Measurements from ENCODE around the gene CCDC192.
"Not testable (repeated sequence)": the region's sequence is repeated elsewhere in the genome, so short reads cannot be mapped to it uniquely, and the experiment has no call there.

Gene CCDC192

GRCh38 chr5:127700237-127700766 is 2.9 kb upstream of the CCDC192 start:
- no peaks in the 10 kb centered on the region for H3K27me3 ChIP-seq (replicated peaks; ENCODE audit: control insufficient read depth, insufficient read depth, low read length)
- TF ChIP-seq CTCF (IDR thresholded peaks at IDR 0.05; ENCODE audit: insufficient read depth, low read length, poor library complexity, severe bottlenecking), result no peak
- no peak for DNase-seq (ENCODE audit: extremely low read depth, insufficient read length)
- no peaks in the 10 kb centered on the region for H3K36me3 ChIP-seq (ENCODE audit: control insufficient read depth, insufficient read depth, low read length)
- no peak overlapping the region for H3K4me3 ChIP-seq (replicated peaks; ENCODE audit: low read depth, low read length)

- Histone ChIP-seq H3K36me3 (ENCODE audit: control insufficient read depth, insufficient read depth, low read length) (no peaks in the 10 kb centered on the region), H3K27me3 (replicated peaks; ENCODE audit: control insufficient read depth, insufficient read depth, low read length) (no peaks in the 10 kb centered on the region), H3K4me3 (replicated peaks; ENCODE audit: low read depth, low read length) (no peak overlapping the region)
- no peak for DNase-seq (ENCODE audit: extremely low read depth, insufficient read length)
- no peak for TF ChIP-seq CTCF (IDR thresholded peaks at IDR 0.05; ENCODE audit: insufficient read depth, low read length, poor library complexity, severe bottlenecking)
Measured at GRCh38 chr5:127702434-127702833, 757 bp upstream of the CCDC192 start.

- Histone ChIP-seq H3K27me3 (replicated peaks; ENCODE audit: control insufficient read depth, insufficient read depth, low read length) (no peaks in the 10 kb centered on the region), H3K36me3 (ENCODE audit: control insufficient read depth, insufficient read depth, low read length) (no peaks in the 10 kb centered on the region), H3K4me3 (replicated peaks; ENCODE audit: low read depth, low read length) (no peak overlapping the region)
- no peak for DNase-seq (ENCODE audit: extremely low read depth, insufficient read length)
- TF ChIP-seq CTCF (IDR thresholded peaks at IDR 0.05; ENCODE audit: insufficient read depth, low read length, poor library complexity, severe bottlenecking), result no peak
Measured at GRCh38 chr5:127705120-127705892, 2.1 kb downstream of the CCDC192 start.

- Histone ChIP-seq H3K36me3 (ENCODE audit: control insufficient read depth, insufficient read depth, low read length) (no peaks in the 10 kb centered on the region), H3K27me3 (replicated peaks; ENCODE audit: control insufficient read depth, insufficient read depth, low read length) (no peaks in the 10 kb centered on the region), H3K4me3 (replicated peaks; ENCODE audit: low read depth, low read length) (no peak overlapping the region)
- no peak for DNase-seq (ENCODE audit: extremely low read depth, insufficient read length)
- no peak for TF ChIP-seq CTCF (IDR thresholded peaks at IDR 0.05; ENCODE audit: insufficient read depth, low read length, poor library complexity, severe bottlenecking)
Measured at GRCh38 chr5:127706691-127707090, 3.5 kb downstream of the CCDC192 start.

- Histone ChIP-seq H3K4me3 (replicated peaks; ENCODE audit: low read depth, low read length) (no peak overlapping the region), H3K36me3 (ENCODE audit: control insufficient read depth, insufficient read depth, low read length) (no peaks in the 10 kb centered on the region), H3K27me3 (replicated peaks; ENCODE audit: control insufficient read depth, insufficient read depth, low read length) (no peaks in the 10 kb centered on the region)
- no peak for TF ChIP-seq CTCF (IDR thresholded peaks at IDR 0.05; ENCODE audit: insufficient read depth, low read length, poor library complexity, severe bottlenecking)
- DNase-seq (ENCODE audit: extremely low read depth, insufficient read length), result no peak
Measured at GRCh38 chr5:127707209-127707608, 4.0 kb downstream of the CCDC192 start.

GRCh38 chr5:127713083-127713482 is 9.9 kb downstream of the CCDC192 start:
- H3K4me3 ChIP-seq (replicated peaks; ENCODE audit: low read depth, low read length); DNase-seq (ENCODE audit: extremely low read depth, insufficient read length); H3K27me3 ChIP-seq (replicated peaks; ENCODE audit: control insufficient read depth, insufficient read depth, low read length); H3K36me3 ChIP-seq (ENCODE audit: control insufficient read depth, insufficient read depth, low read length): not testable (repeated sequence)

All from GM06990 (cell line).